Effector CD8-positive, alpha-beta T cell (primary cell): Measurements from ENCODE around the gene ARL3.
"Not testable (repeated sequence)": the region's sequence is repeated elsewhere in the genome, so short reads cannot be mapped to it uniquely, and the experiment has no call there.

Source experiments
- DNase-seq: peaks from one replicate; lab custom pipeline; 2025; lab: John Stamatoyannopoulos, UW

The ARL3 gene

GRCh38 chr10:102738692-102739121, 24.5 kb upstream of the ARL3 start:
- DNase-seq = no peak

- no peak for DNase-seq
Measured at GRCh38 chr10:102735065-102735562, 20.9 kb upstream of the ARL3 start.

GRCh38 chr10:102732661-102733060, 18.5 kb upstream of the ARL3 start:
- no peak for DNase-seq

GRCh38 chr10:102731222-102731800, 17.1 kb upstream of the ARL3 start:
- DNase-seq = no peak

- DNase-seq = peak; percentile 9
Measured at GRCh38 chr10:102729029-102730026, 15.1 kb upstream of the ARL3 start.

- DNase-seq = no peak
Measured at GRCh38 chr10:102727037-102727818, 13.0 kb upstream of the ARL3 start.

GRCh38 chr10:102726274-102726673, 12.1 kb upstream of the ARL3 start:
- no peak for DNase-seq

GRCh38 chr10:102723989-102724388, 9.8 kb upstream of the ARL3 start:
- no peak for DNase-seq

GRCh38 chr10:102721954-102722353, 7.8 kb upstream of the ARL3 start:
- DNase-seq = no peak

GRCh38 chr10:102720775-102721301, 6.6 kb upstream of the ARL3 start:
- no peak for DNase-seq

- no peak for DNase-seq
Measured at GRCh38 chr10:102720337-102720736, 6.1 kb upstream of the ARL3 start.

GRCh38 chr10:102718220-102718619, 4.0 kb upstream of the ARL3 start:
- no peak for DNase-seq

GRCh38 chr10:102716900-102717565, 2.8 kb upstream of the ARL3 start:
- DNase-seq = not testable (repeated sequence)

GRCh38 chr10:102715880-102716279, 1.7 kb upstream of the ARL3 start:
- no peak for DNase-seq

GRCh38 chr10:102714621-102715455, 641 bp upstream of the ARL3 start, which contains the start of gene SFXN2:
Gene SFXN2 (plus strand): TSS chr10:102714636. CDS start chr10:102726637, 12,001 bp downstream.
- peak; percentile 26 for DNase-seq

GRCh38 chr10:102713539-102713813, 721 bp downstream of the ARL3 start:
- no peak for DNase-seq

GRCh38 chr10:102712843-102713538, 1.2 kb downstream of the ARL3 start:
- DNase-seq = no peak

- no peak for DNase-seq
Measured at GRCh38 chr10:102712089-102712488, 2.1 kb downstream of the ARL3 start.

- no peak for DNase-seq
Measured at GRCh38 chr10:102710609-102711008, 3.6 kb downstream of the ARL3 start.

GRCh38 chr10:102705531-102705930, 8.7 kb downstream of the ARL3 start:
- no peak for DNase-seq
